Activated B cell treated with CpG ODN at 0.5 μM for 24 hours (primary cell): ENCODE data around the gene FBXL7. TPM values are rescaled to one million over a fixed set of nuclear protein-coding genes. Genes with fewer than 3 reads are reported as not detected.

Experiments used
- ATAC-seq: fragments of 200-7000 bp; cut with Tn5 transposase; one replicate; pipeline ENCODE4 v1.10.0; 2021; ENCODE audit warnings: low read depth, mild to moderate bottlenecking, moderate library complexity
- CTCF ChIA-PET: fragments of 350-600 bp; sonication (Branson Sonifier 250); formaldehyde crosslinking; loops from one replicate; lab custom pipeline; 2021; ENCODE audit warnings: antibody characterized with exemption; lab: Charles Lee
- POLR2A ChIA-PET: fragments of 350-600 bp; sonication (Branson Sonifier 250); formaldehyde crosslinking; loops from one replicate; lab custom pipeline; 2021; ENCODE audit warnings: antibody characterized with exemption; lab: Charles Lee
- DNase-seq: peaks from one replicate; pipeline ENCODE4 v3.0.0; 2022
- H3K27ac Mint-ChIP-seq: one replicate; pipeline ENCODE4 v1.8.0; 2020; ENCODE audit warnings: mixed read lengths
- H3K27me3 Mint-ChIP-seq: one replicate; pipeline ENCODE4 v1.8.0; 2021; ENCODE audit warnings: mixed read lengths
- H3K36me3 Mint-ChIP-seq: one replicate; pipeline ENCODE4 v1.8.0; 2021; ENCODE audit warnings: low read depth, mixed read lengths
- H3K4me1 Mint-ChIP-seq: one replicate; pipeline ENCODE4 v1.8.0; 2021; ENCODE audit warnings: mixed read lengths
- H3K4me3 Mint-ChIP-seq: one replicate; pipeline ENCODE4 v1.8.0; 2020; ENCODE audit warnings: mild to moderate bottlenecking, mixed read lengths
- H3K9me3 Mint-ChIP-seq: one replicate; pipeline ENCODE4 v1.8.0; 2020; ENCODE audit warnings: mixed read lengths
- CTCF ChIP-seq: fragments of 200-600 bp; IDR thresholded peaks from one replicate; pipeline ENCODE4 v1.8.0; 2022; ENCODE audit warnings: antibody characterized with exemption, mild to moderate bottlenecking
- intact Hi-C: fragments of 100-400 bp; cut with micrococcal nuclease; formaldehyde crosslinking; loops from one replicate; pipeline ENCODE4 v1.15.1; 2024
- total RNA-seq: library from RNA; stranded (reverse); gene quantifications from 2 replicates; pipeline ENCODE4 v1.2.3, GENCODE V29; 2022

FBXL7 gene
- total RNA-seq, 1 donor from 2014 or later = not detected

GRCh38 chr5:15615859-15616258 is 115.9 kb downstream of the FBXL7 start:
- POLR2A ChIA-PET = no interaction called here
- no peaks in the 10 kb centered on the region for H3K4me1 Mint-ChIP-seq
- ATAC-seq = no peak
- no peak overlapping the region for H3K4me3 Mint-ChIP-seq
- TF ChIP-seq CTCF = no peak
- CTCF ChIA-PET = no interaction called here
- H3K36me3 Mint-ChIP-seq = no peaks in the 10 kb centered on the region
- no peak for DNase-seq
- H3K27ac Mint-ChIP-seq = no peak overlapping the region
- H3K27me3 Mint-ChIP-seq = no peaks in the 10 kb centered on the region
- peaks cover 8% of the 10 kb centered on the region for H3K9me3 Mint-ChIP-seq
- intact Hi-C loops = no loop called here

GRCh38 chr5:15618938-15619337 is 119.0 kb downstream of the FBXL7 start:
- H3K9me3 Mint-ChIP-seq = peaks cover 11% of the 10 kb centered on the region
- POLR2A ChIA-PET = no interaction called here
- CTCF ChIA-PET = no interaction called here

GRCh38 chr5:15620501-15620900 is 120.5 kb downstream of the FBXL7 start:
- TF ChIP-seq CTCF = no peak
- H3K9me3 Mint-ChIP-seq = peaks cover 11% of the 10 kb centered on the region
- intact Hi-C loops = no loop called here
- POLR2A ChIA-PET = no interaction called here
- H3K4me1 Mint-ChIP-seq = no peaks in the 10 kb centered on the region
- H3K36me3 Mint-ChIP-seq = no peaks in the 10 kb centered on the region
- H3K27ac Mint-ChIP-seq = no peak overlapping the region
- no peak overlapping the region for H3K4me3 Mint-ChIP-seq
- no peak for ATAC-seq
- H3K27me3 Mint-ChIP-seq = no peaks in the 10 kb centered on the region
- CTCF ChIA-PET = no interaction called here
- DNase-seq = no peak

More at GRCh38 chr5:15618938-15619337, 119.0 kb downstream of the FBXL7 start:
- TF ChIP-seq CTCF = no peak
- DNase-seq (no peak), ATAC-seq (no peak)
- H3K27ac Mint-ChIP-seq = no peak overlapping the region
- no peaks in the 10 kb centered on the region for H3K4me1 Mint-ChIP-seq
- no peaks in the 10 kb centered on the region for H3K36me3 Mint-ChIP-seq
- no peak overlapping the region for H3K4me3 Mint-ChIP-seq
- H3K27me3 Mint-ChIP-seq = no peaks in the 10 kb centered on the region
- intact Hi-C loops = no loop called here

DNA sequence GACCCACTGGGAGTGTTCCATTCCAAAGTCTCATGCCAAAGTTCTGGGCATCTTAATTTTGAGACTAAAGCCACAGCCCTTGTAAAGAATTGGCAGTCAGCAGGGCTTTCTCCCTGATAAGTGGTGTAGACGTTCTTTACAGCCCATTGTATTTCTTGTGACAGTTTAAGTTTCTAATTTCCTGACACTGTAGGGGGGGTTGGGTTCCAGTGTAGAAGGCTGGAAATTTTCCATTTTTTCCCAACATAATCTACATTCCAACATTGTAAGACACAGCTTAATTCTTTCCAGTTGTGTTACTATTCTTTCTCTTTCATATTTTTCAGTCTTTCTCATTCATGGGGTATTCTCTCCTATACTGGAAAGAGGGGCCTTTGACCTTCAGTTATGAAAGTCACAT is 121.1 kb downstream of the FBXL7 start:
- Mint-ChIP-seq H3K4me3 (no peak overlapping the region), H3K9me3 (peaks cover 13% of the 10 kb centered on the region), H3K36me3 (no peaks in the 10 kb centered on the region), H3K27ac (no peak overlapping the region), H3K4me1 (no peaks in the 10 kb centered on the region), H3K27me3 (no peaks in the 10 kb centered on the region)
- DNase-seq = no peak
- no peak for ATAC-seq
- CTCF ChIA-PET = no interaction called here
- intact Hi-C loops = no loop called here
- TF ChIP-seq CTCF = no peak
- POLR2A ChIA-PET = no interaction called here

DNA sequence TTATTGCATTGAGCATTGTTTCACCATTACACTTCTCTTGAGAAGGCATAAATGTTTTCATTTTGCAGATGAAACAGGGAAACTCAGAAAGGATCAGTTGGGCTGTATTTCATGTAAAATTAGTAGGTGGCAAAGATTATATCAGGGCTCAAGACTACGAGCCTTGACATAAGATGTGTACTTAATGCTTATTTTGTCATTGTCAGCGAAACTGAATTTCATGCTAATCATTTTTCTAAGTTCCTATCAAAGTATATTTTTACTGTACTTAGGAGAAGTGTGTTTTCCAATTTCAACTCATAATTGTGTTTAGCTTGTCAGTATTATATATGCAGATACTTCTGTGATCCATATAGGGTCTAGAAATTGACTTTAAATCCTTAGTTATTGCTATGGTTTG is 123.8 kb downstream of the FBXL7 start:
- Mint-ChIP-seq H3K4me1 (no peaks in the 10 kb centered on the region), H3K9me3 (peaks cover 13% of the 10 kb centered on the region), H3K36me3 (no peaks in the 10 kb centered on the region), H3K4me3 (no peak overlapping the region), H3K27ac (no peak overlapping the region), H3K27me3 (no peaks in the 10 kb centered on the region)
- intact Hi-C loops = no loop called here
- DNase-seq = no peak
- CTCF ChIA-PET = no interaction called here
- ATAC-seq = no peak
- POLR2A ChIA-PET = no interaction called here
- TF ChIP-seq CTCF = no peak
